ENCODE measurements around the gene TRUB2.

The TRUB2 gene

DNA sequence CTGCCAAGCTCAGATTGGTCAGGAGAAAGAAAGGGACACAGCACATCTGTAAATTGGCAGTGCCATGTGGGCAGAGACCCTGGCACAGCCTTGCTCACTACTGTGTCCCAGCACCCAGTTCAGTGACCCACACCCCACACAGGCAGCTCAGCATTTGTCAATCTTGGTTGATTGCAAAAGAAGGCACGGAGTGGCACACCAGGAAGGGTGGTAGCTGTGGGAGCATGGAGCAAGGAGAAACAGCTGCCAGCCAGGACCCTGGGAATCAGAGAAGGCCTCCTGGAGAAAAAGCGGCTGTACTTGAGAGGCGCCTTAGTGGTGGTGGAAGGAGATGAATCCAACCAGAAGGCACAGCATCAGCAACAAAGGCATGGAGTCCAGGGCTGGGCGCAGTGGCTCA, 21.6 kb upstream of the TRUB2 start:
- no peak overlapping the region for H3K9ac ChIP-seq (ENCODE audit: low read length)
- TF ChIP-seq CTCF (IDR thresholded peaks at IDR 0.05; ENCODE audit: insufficient read depth, low read length, poor library complexity, severe bottlenecking) (no peak), EZH2phosphoT487 (conservative IDR thresholded peaks at IDR 0.05; ENCODE audit: low read length) (no peak)
- no peak overlapping the region for H2AFZ ChIP-seq (ENCODE audit: low read depth, low read length, severe bottlenecking)
- H3K36me3 ChIP-seq (ENCODE audit: low read length): no peaks in the 10 kb centered on the region
- H3K9me2 ChIP-seq (replicated peaks; ENCODE audit: insufficient read depth, low read length): no peaks in the 10 kb centered on the region
- no peaks in the 10 kb centered on the region for H3K79me2 ChIP-seq (ENCODE audit: insufficient read depth, low read length)
- H3K27ac ChIP-seq (ENCODE audit: low read depth, low read length): no peak overlapping the region
- H3K4me3 ChIP-seq (ENCODE audit: insufficient read depth, low read length, poor library complexity, severe bottlenecking): no peak overlapping the region
- peaks cover 7% of the 10 kb centered on the region; the same call in 1 of the 2 replicates for H3F3A ChIP-seq (ENCODE audit: insufficient read depth)
- H3K27me3 ChIP-seq (ENCODE audit: low read length): no peaks in the 10 kb centered on the region
- H3K4me2 ChIP-seq (ENCODE audit: low read depth, low read length, poor library complexity, severe bottlenecking): no peak overlapping the region
- no peaks in the 10 kb centered on the region for H3K9me3 ChIP-seq (ENCODE audit: insufficient read depth, low read length)
- H4K20me1 ChIP-seq (ENCODE audit: low read depth, low read length): no peaks in the 10 kb centered on the region

GRCh38 chr9:128342971-128343680, 20.9 kb upstream of the TRUB2 start:
- Histone ChIP-seq H4K20me1 (ENCODE audit: low read depth, low read length) (no peaks in the 10 kb centered on the region), H3K9ac (ENCODE audit: low read length) (no peak overlapping the region), H2AFZ (ENCODE audit: low read depth, low read length, severe bottlenecking) (no peak overlapping the region), H3F3A (ENCODE audit: insufficient read depth) (peaks cover 7% of the 10 kb centered on the region; the same call in 1 of the 2 replicates), H3K4me3 (ENCODE audit: insufficient read depth, low read length, poor library complexity, severe bottlenecking) (no peak overlapping the region), H3K9me2 (replicated peaks; ENCODE audit: insufficient read depth, low read length) (no peaks in the 10 kb centered on the region), H3K27ac (ENCODE audit: low read depth, low read length) (no peak overlapping the region), H3K4me2 (ENCODE audit: low read depth, low read length, poor library complexity, severe bottlenecking) (no peak overlapping the region), H3K27me3 (ENCODE audit: low read length) (no peaks in the 10 kb centered on the region), H3K36me3 (ENCODE audit: low read length) (no peaks in the 10 kb centered on the region), H3K79me2 (ENCODE audit: insufficient read depth, low read length) (no peaks in the 10 kb centered on the region), H3K9me3 (ENCODE audit: insufficient read depth, low read length) (no peaks in the 10 kb centered on the region)
- TF ChIP-seq EZH2phosphoT487 (conservative IDR thresholded peaks at IDR 0.05; ENCODE audit: low read length): no peak
- no peak for TF ChIP-seq CTCF (IDR thresholded peaks at IDR 0.05; ENCODE audit: insufficient read depth, low read length, poor library complexity, severe bottlenecking)

DNA sequence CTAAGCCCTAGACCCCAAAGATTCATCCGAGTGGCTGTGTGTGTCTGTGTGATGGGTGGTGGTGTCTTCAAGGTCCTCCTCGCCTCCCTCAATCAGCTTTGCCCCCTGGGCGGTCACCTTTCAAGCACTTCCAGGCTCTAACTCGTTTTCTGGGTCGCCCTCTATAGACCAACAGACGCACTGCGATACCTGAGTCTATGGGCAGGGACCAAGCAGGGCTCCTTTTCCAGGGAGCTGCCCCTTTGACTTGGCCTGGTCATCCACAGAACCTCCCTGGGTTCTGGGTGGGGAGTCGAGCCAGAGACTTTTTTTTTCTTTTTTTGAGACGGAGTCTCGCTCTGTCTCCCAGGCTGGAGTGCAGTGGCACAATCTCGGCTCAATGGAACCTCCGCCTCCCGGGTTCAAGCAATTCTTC, 19.2 kb upstream of the TRUB2 start:
- Histone ChIP-seq H3K9me2 (replicated peaks; ENCODE audit: insufficient read depth, low read length) (no peaks in the 10 kb centered on the region), H3K9ac (ENCODE audit: low read length) (peak overlapping the region; percentile 65), H3K9me3 (ENCODE audit: insufficient read depth, low read length) (no peaks in the 10 kb centered on the region), H3K4me3 (ENCODE audit: insufficient read depth, low read length, poor library complexity, severe bottlenecking) (peak overlapping the region; percentile 69), H3K4me2 (ENCODE audit: low read depth, low read length, poor library complexity, severe bottlenecking) (peak overlapping the region; percentile 81), H3K27ac (ENCODE audit: low read depth, low read length) (peak overlapping the region; percentile 15), H4K20me1 (ENCODE audit: low read depth, low read length) (no peaks in the 10 kb centered on the region), H3K27me3 (ENCODE audit: low read length) (no peaks in the 10 kb centered on the region), H2AFZ (ENCODE audit: low read depth, low read length, severe bottlenecking) (peak overlapping the region; percentile 62), H3K79me2 (ENCODE audit: insufficient read depth, low read length) (no peaks in the 10 kb centered on the region), H3K36me3 (ENCODE audit: low read length) (no peaks in the 10 kb centered on the region), H3F3A (ENCODE audit: insufficient read depth) (peaks cover 7% of the 10 kb centered on the region; the same call in 1 of the 2 replicates)
- TF ChIP-seq EZH2phosphoT487 (conservative IDR thresholded peaks at IDR 0.05; ENCODE audit: low read length) (no peak), CTCF (IDR thresholded peaks at IDR 0.05; ENCODE audit: insufficient read depth, low read length, poor library complexity, severe bottlenecking) (peak; percentile 72)
